HCT116 (cell line): ENCODE measurements around the gene EFCAB8. TPM values are rescaled to one million over a fixed set of nuclear protein-coding genes. Genes with fewer than 3 reads are reported as not detected.

Source experiments
- ATAC-seq: fragments of 200-7000 bp; cut with Tn5 transposase; 2 replicates; pipeline ENCODE4 v1.9.1; 2020; ENCODE audit warnings: mild to moderate bottlenecking, moderate library complexity
- BruUV-seq: library from RNA; stranded (reverse); fragments of 400-500 nt; replicated peaks from 2 replicates; lab custom pipeline; 2021; lab: Mats Ljungman, UMichigan
- CTCF ChIA-PET: fragments of 300-600 bp; sonication (Branson Sonifier 250); formaldehyde crosslinking; loops from one replicate; lab custom pipeline; 2021; ENCODE audit warnings: antibody characterized with exemption; lab: Charles Lee
- POLR2A ChIA-PET: fragments of 300-600, 350-600 bp; sonication (Branson Sonifier 250); formaldehyde crosslinking; loops from one replicate; lab custom pipeline; 2021; ENCODE audit warnings: antibody characterized with exemption; lab: Charles Lee
- RAD21 ChIA-PET, 2 experiments: fragments of 300-600 bp; sonication (Branson Sonifier 250); formaldehyde crosslinking; loops; one replicate each; lab custom pipeline; 2023; ENCODE audit warnings: low total read pairs in 2 of 2; ENCODE audit not compliant: uncharacterized antibody in 2 of 2, unreplicated experiment in 2 of 2, low non-redundant PET in 1 of 2; lab: Charles Lee
- DNase-seq: peaks from one replicate; pipeline ENCODE4 v3.0.0-alpha.2; 2010; ENCODE audit warnings: low read depth, low spot score
- H2AFZ ChIP-seq: fragments of 200-600 bp; shearing (Covaris generic), sonication (generic); 2 replicates; pipeline ENCODE4 v1.6.1; 2017; ENCODE audit warnings: low read depth, mixed run types, mixed read lengths, antibody characterized with exemption, low read length; ENCODE audit not compliant: poor library complexity, severe bottlenecking
- H3K27ac ChIP-seq: 2 replicates; pipeline ENCODE4 v1.5.1; 2012; ENCODE audit warnings: low read depth, low read length
- H3K27me3 ChIP-seq: fragments of 200-600 bp; sonication (generic); 2 replicates; pipeline ENCODE4 v1.6.1; 2016; ENCODE audit warnings: mixed run types, low read length, mixed read lengths; ENCODE audit not compliant: insufficient read depth
- H3K36me3 ChIP-seq, 2 experiments: fragments of 200-500 bp in 1 of 2; fragments of 200-600 bp in 1 of 2; sonication (Bioruptor generic) in 1 of 2; sonication (generic) in 1 of 2; 2 replicates each; pipeline versions ENCODE4 v1.5.1 to v1.6.1; 2014 to 2016; ENCODE audit warnings: low read length in 2 of 2, inconsistent platforms in 1 of 2, mixed read lengths in 1 of 2, mixed run types in 1 of 2; ENCODE audit not compliant: insufficient read depth in 2 of 2, control insufficient read depth in 1 of 2
- H3K4me1 ChIP-seq, 2 experiments: fragments of 200-600 bp in 1 of 2; sonication (generic) in 1 of 2; 2 replicates each; pipeline versions ENCODE4 v1.5.1 to v1.6.1; 2012 to 2017; ENCODE audit warnings: low read length in 2 of 2, inconsistent platforms in 1 of 2, mild to moderate bottlenecking in 1 of 2, mixed read lengths in 1 of 2, mixed run types in 1 of 2, moderate library complexity in 1 of 2; ENCODE audit not compliant: insufficient read depth in 2 of 2, control insufficient read depth in 1 of 2
- H3K4me2 ChIP-seq: fragments of 200-600 bp; sonication (generic); 2 replicates; pipeline ENCODE4 v1.6.1; 2017; ENCODE audit warnings: mixed run types, low read length, mixed read lengths
- H3K4me3 ChIP-seq, 2 experiments: fragments of 200-600 bp in 1 of 2; sonication (generic) in 1 of 2; replicated peaks in 1 of 2; 2 replicates each; pipeline ENCODE4 v1.5.1; 2011 to 2016; ENCODE audit warnings: low read length in 2 of 2, control low read depth in 1 of 2, low read depth in 1 of 2, mild to moderate bottlenecking in 1 of 2, mixed read lengths in 1 of 2, mixed run types in 1 of 2
- H3K79me2 ChIP-seq: fragments of 200-600 bp; sonication (generic); 2 replicates; pipeline ENCODE4 v1.6.1; 2017; ENCODE audit warnings: mild to moderate bottlenecking, mixed run types, low read length, moderate library complexity, mixed read lengths; ENCODE audit not compliant: insufficient read depth
- H3K9ac ChIP-seq: fragments of 200-600 bp; sonication (generic); 2 replicates; pipeline ENCODE4 v1.6.1; 2016; ENCODE audit warnings: low read length, mixed read lengths
- H3K9me2 ChIP-seq: fragments of 200-600 bp; sonication (generic), shearing (Covaris generic); 2 replicates; pipeline ENCODE4 v1.6.1; 2017; ENCODE audit warnings: mixed run types, mild to moderate bottlenecking, moderate library complexity; ENCODE audit not compliant: insufficient read depth
- H3K9me3 ChIP-seq, 2 experiments: fragments of 200-500 bp in 1 of 2; fragments of 200-600 bp in 1 of 2; sonication (Bioruptor generic) in 1 of 2; sonication (generic) in 1 of 2; 2 replicates each; pipeline ENCODE4 v1.6.1; 2014 to 2017; ENCODE audit warnings: low read length in 2 of 2, mixed read lengths in 2 of 2, inconsistent platforms in 1 of 2, low read depth in 1 of 2, mild to moderate bottlenecking in 1 of 2, mixed run types in 1 of 2, moderate library complexity in 1 of 2; ENCODE audit not compliant: control insufficient read depth in 1 of 2, insufficient read depth in 1 of 2
- H4K20me1 ChIP-seq: fragments of 200-600 bp; sonication (generic), shearing (Covaris generic); 2 replicates; pipeline ENCODE4 v1.6.1; 2017; ENCODE audit warnings: mixed run types, mild to moderate bottlenecking, moderate library complexity; ENCODE audit not compliant: insufficient read depth
- ATF3 ChIP-seq: IDR thresholded peaks from 2 replicates; pipeline ENCODE4 v1.6.1; 2012
- CEBPB ChIP-seq: IDR thresholded peaks from 2 replicates; pipeline ENCODE4 v1.6.1; 2012; ENCODE audit warnings: low read depth
- CTCF ChIP-seq, 3 experiments: fragments of 200-600 bp in 1 of 3; sonication (generic) in 1 of 3; IDR thresholded peaks in 2 of 3; conservative IDR thresholded peaks in 1 of 3; 2 replicates each; pipeline ENCODE4 v1.5.1; 2012 to 2017; ENCODE audit warnings: low read depth in 2 of 3, low read length in 2 of 3, antibody characterized with exemption in 1 of 3, borderline replicate concordance in 1 of 3, control low read depth in 1 of 3, mild to moderate bottlenecking in 1 of 3, mixed read lengths in 1 of 3, mixed run types in 1 of 3, moderate library complexity in 1 of 3; ENCODE audit not compliant: insufficient read depth in 1 of 3
- ELF1 ChIP-seq: IDR thresholded peaks from 2 replicates; pipeline ENCODE4 v1.6.1; 2012; ENCODE audit warnings: low read depth, borderline replicate concordance
- EZH2 ChIP-seq: fragments of 200-600 bp; sonication (generic); IDR thresholded peaks from 2 replicates; pipeline ENCODE4 v1.6.1; 2017; ENCODE audit warnings: antibody characterized with exemption, mixed run types
- EZH2phosphoT487 ChIP-seq: fragments of 200-600 bp; IDR thresholded peaks from 2 replicates; pipeline ENCODE4 v1.6.1; 2018; ENCODE audit warnings: antibody characterized with exemption, borderline replicate concordance
- FOSL1 ChIP-seq: IDR thresholded peaks from 2 replicates; pipeline ENCODE4 v1.6.1; 2012; ENCODE audit warnings: low read depth
- POLR2A ChIP-seq: IDR thresholded peaks from 2 replicates; pipeline ENCODE4 v1.7.0; 2011; ENCODE audit warnings: borderline replicate concordance; ENCODE audit not compliant: insufficient read depth, insufficient read length; ENCODE audit errors: extremely low read depth
- POLR2AphosphoS5 ChIP-seq: IDR thresholded peaks from 2 replicates; pipeline ENCODE4 v1.6.1; 2011; ENCODE audit warnings: mild to moderate bottlenecking, low read depth, low read length, moderate library complexity
- SP1 ChIP-seq: IDR thresholded peaks from 2 replicates; pipeline ENCODE4 v1.6.1; 2012; ENCODE audit warnings: low read depth
- SRF ChIP-seq: IDR thresholded peaks from 2 replicates; pipeline ENCODE4 v1.6.1; 2012; ENCODE audit warnings: low read depth
- YY1 ChIP-seq: IDR thresholded peaks from 2 replicates; pipeline ENCODE4 v1.6.1; 2011; ENCODE audit warnings: low read length, low read depth, moderate library complexity, mild to moderate bottlenecking; ENCODE audit not compliant: insufficient replicate concordance; ENCODE audit errors: extremely low read depth
- ZBTB33 ChIP-seq: IDR thresholded peaks from 2 replicates; pipeline ENCODE4 v1.6.1; 2011; ENCODE audit warnings: mild to moderate bottlenecking, low read length, moderate library complexity; ENCODE audit not compliant: insufficient replicate concordance; ENCODE audit errors: extremely low read depth
- intact Hi-C: fragments of 100-400 bp; cut with micrococcal nuclease; formaldehyde crosslinking; loops from 2 replicates; pipeline ENCODE4 v1.10.0; 2022
- total RNA-seq: library from RNA; stranded (reverse); gene quantifications from one replicate; pipeline ENCODE4 v1.2.1, GENCODE V29; 2021; ENCODE audit not compliant: unreplicated experiment

Gene EFCAB8
- total RNA-seq, 1 experiment from 2014 or later = 0.42 TPM

GRCh38 chr20:32991792-32992641 is 133.3 kb downstream of the EFCAB8 start:
- no peaks in the 10 kb centered on the region for H3K79me2 ChIP-seq
- no peak overlapping the region for H3K27ac ChIP-seq
- ATAC-seq (no peak), DNase-seq (no peak)
- no peaks in the 10 kb centered on the region for H3K9me2 ChIP-seq
- RAD21 ChIA-PET = no interaction called here
- no peak overlapping the region for H3K4me3 ChIP-seq
- peaks cover 0 to 5% of the 10 kb centered on the region in 2 experiments; a peak in 1 of 4 replicates for H3K4me1 ChIP-seq
- H3K9ac ChIP-seq = no peak overlapping the region
- H4K20me1 ChIP-seq = no peaks in the 10 kb centered on the region
- intact Hi-C loops = no loop called here
- H3K36me3 ChIP-seq = no peaks in the 10 kb centered on the region
- H3K9me3 ChIP-seq = peaks cover 0 to 3% of the 10 kb centered on the region in 2 experiments; a peak in 1 of 4 replicates
- no peaks in the 10 kb centered on the region for H3K27me3 ChIP-seq
- no TSS peak for BruUV-seq
- H3K4me2 ChIP-seq = no peak overlapping the region
- CTCF ChIA-PET = no interaction called here
- no peak overlapping the region for H2AFZ ChIP-seq
- TF ChIP-seq EZH2phosphoT487 (no peak), SRF (no peak), EZH2 (no peak), SP1 (no peak), CTCF (IDR thresholded peaks at IDR 0.05 in 2 of 3, conservative IDR thresholded peaks at IDR 0.05 in 1 of 3; ENCODE audit: borderline replicate concordance in 1 of 3, insufficient read depth in 1 of 3, low read depth in 2 of 3, low read length in 2 of 3) (no peak)
- POLR2A ChIA-PET = no interaction called here

GRCh38 chr20:32993496-32994050 is 134.8 kb downstream of the EFCAB8 start:
- CTCF ChIA-PET = no interaction called here
- BruUV-seq = no TSS peak
- intact Hi-C loops = no loop called here
- Histone ChIP-seq H4K20me1 (no peaks in the 10 kb centered on the region), H3K36me3 (no peaks in the 10 kb centered on the region), H2AFZ (no peak overlapping the region), H3K27ac (no peak overlapping the region), H3K9me3 (peaks cover 0 to 3% of the 10 kb centered on the region in 2 experiments; a peak in 1 of 4 replicates), H3K79me2 (no peaks in the 10 kb centered on the region), H3K27me3 (no peaks in the 10 kb centered on the region), H3K4me2 (no peak overlapping the region), H3K4me3 (no peak overlapping the region), H3K4me1 (no peaks in the 10 kb centered on the region), H3K9me2 (no peaks in the 10 kb centered on the region), H3K9ac (no peak overlapping the region)
- DNase-seq = no peak
- no peak for ATAC-seq
- RAD21 ChIA-PET = no interaction called here
- POLR2A ChIA-PET = no interaction called here
- TF ChIP-seq FOSL1 = no peak
- TF ChIP-seq CEBPB = no peak
- no peak for TF ChIP-seq YY1
- TF ChIP-seq ATF3 = no peak
- no peak for TF ChIP-seq EZH2
- no peak for TF ChIP-seq ELF1
- TF ChIP-seq EZH2phosphoT487 = no peak
- TF ChIP-seq POLR2A = no peak
- TF ChIP-seq POLR2AphosphoS5 = no peak
- no peak for TF ChIP-seq ZBTB33
